Fibroblast of lung (primary cell): ENCODE measurements around the gene RGL4. TPM values are rescaled to one million over a fixed set of nuclear protein-coding genes. Genes with fewer than 3 reads are reported as not detected.

Experiments used
- DNase-seq, 2 donors: peaks; one replicate each; pipeline versions ENCODE4 v3.0.0 to v3.0.0-alpha.2; 2010; ENCODE audit warnings: low read depth in 2 of 2
- H2AFZ ChIP-seq: 2 replicates; pipeline ENCODE4 v1.5.1; 2012; ENCODE audit warnings: low read length, control low read depth, inconsistent platforms
- H3K27ac ChIP-seq: 2 replicates; pipeline ENCODE4 v1.5.1; 2011; ENCODE audit warnings: low read length, control low read depth; ENCODE audit not compliant: insufficient read depth
- H3K27me3 ChIP-seq: 2 replicates; pipeline ENCODE4 v1.5.1; 2011; ENCODE audit warnings: mild to moderate bottlenecking, low read length; ENCODE audit not compliant: control insufficient read depth, insufficient read depth
- H3K36me3 ChIP-seq: 2 replicates; pipeline ENCODE4 v1.5.1; 2011; ENCODE audit warnings: low read length; ENCODE audit not compliant: control insufficient read depth, insufficient read depth
- H3K4me1 ChIP-seq: 2 replicates; pipeline ENCODE4 v1.5.1; 2011; ENCODE audit warnings: low read length; ENCODE audit not compliant: control insufficient read depth, insufficient read depth; ENCODE audit errors: extremely low read depth
- H3K4me2 ChIP-seq: 2 replicates; pipeline ENCODE4 v1.5.1; 2011; ENCODE audit warnings: low read length, control low read depth; ENCODE audit not compliant: insufficient read depth; ENCODE audit errors: extremely low read depth
- H3K4me3 ChIP-seq, 4 experiments: fragments of 200-600 bp in 1 of 4; sonication (generic) in 1 of 4; replicated peaks in 1 of 4; 2 replicates each; pipeline ENCODE4 v1.5.1; 2011 to 2016; ENCODE audit warnings: low read length in 4 of 4, low read depth in 3 of 4, mild to moderate bottlenecking in 3 of 4, control low read depth in 2 of 4, inconsistent platforms in 1 of 4, mixed read lengths in 1 of 4; ENCODE audit not compliant: insufficient read depth in 1 of 4; ENCODE audit errors: control extremely low read depth in 1 of 4
- H3K79me2 ChIP-seq: 2 replicates; pipeline ENCODE4 v1.5.1; 2012; ENCODE audit warnings: mild to moderate bottlenecking, low read length, inconsistent platforms; ENCODE audit not compliant: control insufficient read depth, insufficient read depth
- H3K9ac ChIP-seq: 2 replicates; pipeline ENCODE4 v1.5.1; 2011; ENCODE audit warnings: mild to moderate bottlenecking, low read length, control low read depth; ENCODE audit not compliant: insufficient read depth
- H3K9me3 ChIP-seq: 2 replicates; pipeline ENCODE4 v1.5.1; 2012; ENCODE audit warnings: low read depth, low read length; ENCODE audit not compliant: control insufficient read depth, insufficient read depth
- H4K20me1 ChIP-seq: 2 replicates; pipeline ENCODE4 v1.5.1; 2011; ENCODE audit warnings: low read length; ENCODE audit not compliant: control insufficient read depth, insufficient read depth; ENCODE audit errors: extremely low read depth
- CTCF ChIP-seq, 2 donors: IDR thresholded peaks in 1 of 2; conservative IDR thresholded peaks in 1 of 2; 1 replicate in 1 of 2; 2 replicates in 1 of 2; pipeline ENCODE4 v1.5.1; 2011 to 2012; ENCODE audit warnings: low read length in 2 of 2, control low read depth in 1 of 2, inconsistent platforms in 1 of 2, low read depth in 1 of 2, mild to moderate bottlenecking in 1 of 2
- EZH2 ChIP-seq: IDR thresholded peaks from 2 replicates; pipeline ENCODE4 v1.5.1; 2012; ENCODE audit warnings: low read length, control low read depth, mild to moderate bottlenecking; ENCODE audit errors: missing control alignments
- polyA plus RNA-seq, 2 donors: library from polyadenylated mRNA; depleted of rRNA in 1 of 2; stranded (reverse) in 1 of 2; unstranded in 1 of 2; fragments of >200 nt; gene quantifications; 2 replicates each; pipeline ENCODE4 v1.2.1, GENCODE V29; 2011 to 2012; ENCODE audit warnings: missing spikeins in 1 of 2
- total RNA-seq: library from RNA; depleted of rRNA; stranded (reverse); fragments of >200 nt; gene quantifications from 2 replicates; pipeline ENCODE4 v1.2.1, GENCODE V29; 2014

The RGL4 gene
- total and polyA plus RNA-seq, 2 donors (not counting 1 experiment from before 2014, with no cell fraction given): not detected

- H3K27ac ChIP-seq: no peak overlapping the region
- H3K79me2 ChIP-seq: no peaks in the 10 kb centered on the region
- no peaks in the 10 kb centered on the region for H4K20me1 ChIP-seq
- no peak overlapping the region for H3K4me2 ChIP-seq
- no peak overlapping the region for H3K4me3 ChIP-seq
- DNase-seq: no peak
- H3K36me3 ChIP-seq: peaks cover 3% of the 10 kb centered on the region
- H2AFZ ChIP-seq: no peak overlapping the region
- H3K9ac ChIP-seq: no peak overlapping the region
- H3K4me1 ChIP-seq: no peaks in the 10 kb centered on the region
- no peaks in the 10 kb centered on the region for H3K9me3 ChIP-seq
- H3K27me3 ChIP-seq: no peaks in the 10 kb centered on the region
- TF ChIP-seq EZH2 (no peak), CTCF (conservative IDR thresholded peaks at IDR 0.05 in 1 of 2, IDR thresholded peaks at IDR 0.05 in 1 of 2; ENCODE audit: low read depth in 1 of 2, low read length in 2 of 2) (no peak)
These were observed 51.9 kb downstream of the RGL4 start for GRCh38 chr22:23742505-23743264.

- no peak overlapping the region for H3K9ac ChIP-seq
- H3K4me1 ChIP-seq: no peaks in the 10 kb centered on the region
- no peaks in the 10 kb centered on the region for H3K27me3 ChIP-seq
- no peak overlapping the region for H3K4me3 ChIP-seq
- TF ChIP-seq CTCF (conservative IDR thresholded peaks at IDR 0.05 in 1 of 2, IDR thresholded peaks at IDR 0.05 in 1 of 2; ENCODE audit: low read depth in 1 of 2, low read length in 2 of 2) (no peak), EZH2 (no peak)
- H2AFZ ChIP-seq: no peak overlapping the region
- no peak overlapping the region for H3K27ac ChIP-seq
- H3K79me2 ChIP-seq: no peaks in the 10 kb centered on the region
- H3K36me3 ChIP-seq: peaks cover 3% of the 10 kb centered on the region
- H3K9me3 ChIP-seq: no peaks in the 10 kb centered on the region
- no peaks in the 10 kb centered on the region for H4K20me1 ChIP-seq
- no peak for DNase-seq
- no peak overlapping the region for H3K4me2 ChIP-seq
These were observed 52.5 kb downstream of the RGL4 start for GRCh38 chr22:23743303-23743705.

- no peaks in the 10 kb centered on the region for H4K20me1 ChIP-seq
- H3K4me2 ChIP-seq: no peak overlapping the region
- no peak overlapping the region for H3K27ac ChIP-seq
- peaks cover 3% of the 10 kb centered on the region for H3K36me3 ChIP-seq
- H3K79me2 ChIP-seq: no peaks in the 10 kb centered on the region
- no peaks in the 10 kb centered on the region for H3K9me3 ChIP-seq
- DNase-seq: no peak
- no peaks in the 10 kb centered on the region for H3K27me3 ChIP-seq
- no peak overlapping the region for H2AFZ ChIP-seq
- H3K4me3 ChIP-seq: no peak overlapping the region
- TF ChIP-seq CTCF (conservative IDR thresholded peaks at IDR 0.05 in 1 of 2, IDR thresholded peaks at IDR 0.05 in 1 of 2; ENCODE audit: low read depth in 1 of 2, low read length in 2 of 2) (no peak), EZH2 (no peak)
- H3K4me1 ChIP-seq: no peaks in the 10 kb centered on the region
- H3K9ac ChIP-seq: no peak overlapping the region
These were observed 53.2 kb downstream of the RGL4 start for GRCh38 chr22:23744001-23744400.
